Fibroblast of peridontal ligament (primary cell): ENCODE data around the gene LCMT1.
A peak's percentile ranks its signal among the peaks of the same experiment; 100 is the strongest.
"Not testable (repeated sequence)": the region's sequence is repeated elsewhere in the genome, so short reads cannot be mapped to it uniquely, and the experiment has no call there.

Source experiments
- DNase-seq: peaks from one replicate; pipeline ENCODE4 v3.0.0-alpha.2; 2010; ENCODE audit errors: extremely low read depth

LCMT1 gene

GRCh38 chr16:25095636-25096035 lies 15.9 kb upstream of the LCMT1 start:
- DNase-seq = no peak

- peak; percentile 55 for DNase-seq
Measured at GRCh38 chr16:25097276-25097975, 14.1 kb upstream of the LCMT1 start.

GRCh38 chr16:25100511-25100910 lies 11.0 kb upstream of the LCMT1 start:
- DNase-seq = no peak

GRCh38 chr16:25106567-25107465 lies 4.7 kb upstream of the LCMT1 start:
- DNase-seq = peak; percentile 83

- no peak for DNase-seq
Measured at GRCh38 chr16:25107466-25107792, 4.1 kb upstream of the LCMT1 start.

- DNase-seq = no peak
Measured at GRCh38 chr16:25108054-25108453, 3.5 kb upstream of the LCMT1 start.

GRCh38 chr16:25109643-25110042 lies 1.9 kb upstream of the LCMT1 start:
- DNase-seq = peak; percentile 96

GRCh38 chr16:25110387-25110947 lies 1.1 kb upstream of the LCMT1 start:
- DNase-seq = no peak

- DNase-seq = no peak
Measured at GRCh38 chr16:25114121-25114520, 2.6 kb downstream of the LCMT1 start.

GRCh38 chr16:25118851-25119578 lies 7.5 kb downstream of the LCMT1 start:
- DNase-seq = no peak

GRCh38 chr16:25121824-25122600 lies 10.5 kb downstream of the LCMT1 start:
- no peak for DNase-seq

- no peak for DNase-seq
Measured at GRCh38 chr16:25124503-25124902, 13.0 kb downstream of the LCMT1 start.

GRCh38 chr16:25126086-25126666 lies 14.6 kb downstream of the LCMT1 start:
- not testable (repeated sequence) for DNase-seq

- peak; percentile 79 for DNase-seq
Measured at GRCh38 chr16:25126820-25127232, 15.3 kb downstream of the LCMT1 start.

- not testable (repeated sequence) for DNase-seq
Measured at GRCh38 chr16:25132751-25133150, 21.2 kb downstream of the LCMT1 start.

GRCh38 chr16:25134166-25134700 lies 22.7 kb downstream of the LCMT1 start:
- no peak for DNase-seq

- DNase-seq = peak; percentile 60
Measured at GRCh38 chr16:25135254-25135878, 23.8 kb downstream of the LCMT1 start.

GRCh38 chr16:25138130-25138529 lies 26.6 kb downstream of the LCMT1 start:
- DNase-seq = no peak

- no peak for DNase-seq
Measured at GRCh38 chr16:25140459-25140858, 28.9 kb downstream of the LCMT1 start.

GRCh38 chr16:25141648-25142047 lies 30.1 kb downstream of the LCMT1 start:
- peak; percentile 84 for DNase-seq
